Brain microvascular endothelial cell (primary cell): ENCODE measurements around the gene LRTM1.

Experiments used
- DNase-seq: peaks from one replicate; pipeline ENCODE4 v3.0.0-alpha.2; 2020
- H3K27ac ChIP-seq: fragments of 250-450 bp; sonication (Bioruptor Pico); 2 replicates; pipeline ENCODE4 v1.5.1; 2020; ENCODE audit warnings: mild to moderate bottlenecking, moderate library complexity
- H3K27me3 ChIP-seq: fragments of 250-450 bp; sonication (Bioruptor Pico); replicated peaks from 2 replicates; pipeline ENCODE4 v1.5.1; 2020; ENCODE audit warnings: mild to moderate bottlenecking
- H3K36me3 ChIP-seq: fragments of 250-450 bp; sonication (Bioruptor Pico); replicated peaks from 2 replicates; pipeline ENCODE4 v1.5.1; 2020; ENCODE audit warnings: mild to moderate bottlenecking
- H3K4me3 ChIP-seq: 2 replicates; pipeline ENCODE4 v1.5.1; 2011; ENCODE audit warnings: low read depth, mild to moderate bottlenecking, control low read depth, low read length, moderate library complexity
- CTCF ChIP-seq: IDR thresholded peaks from 2 replicates; pipeline ENCODE4 v1.5.1; 2011; ENCODE audit warnings: low read depth, mild to moderate bottlenecking, moderate library complexity, low read length, control low read depth, inconsistent platforms; ENCODE audit errors: missing control alignments
- in situ Hi-C: cut with HindIII; loops from 2 replicates; pipeline ENCODE4 v1.10.0; 2017; ENCODE audit warnings: low sequenced_read_pairs, low pct_ligation_motif_present

LRTM1 gene

GRCh38 chr3:54931182-54931581, 3.3 kb upstream of the LRTM1 start:
- H3K27me3 ChIP-seq = no peaks in the 10 kb centered on the region
- no peak for TF ChIP-seq CTCF
- no peak overlapping the region for H3K27ac ChIP-seq
- no peaks in the 10 kb centered on the region for H3K36me3 ChIP-seq
- in situ Hi-C loops = no loop called here
- H3K4me3 ChIP-seq = no peak overlapping the region
- no peak for DNase-seq

- in situ Hi-C loops = no loop called here
- Histone ChIP-seq H3K36me3 (no peaks in the 10 kb centered on the region), H3K27me3 (no peaks in the 10 kb centered on the region), H3K4me3 (no peak overlapping the region), H3K27ac (no peak overlapping the region)
- TF ChIP-seq CTCF = no peak
- no peak for DNase-seq
Measured at GRCh38 chr3:54918516-54918915, 9.3 kb downstream of the LRTM1 start.

GRCh38 chr3:54917862-54918261, 10.0 kb downstream of the LRTM1 start:
- in situ Hi-C loops = no loop called here
- H3K27me3 ChIP-seq = no peaks in the 10 kb centered on the region
- no peak for TF ChIP-seq CTCF
- DNase-seq = no peak
- H3K4me3 ChIP-seq = no peak overlapping the region
- no peak overlapping the region for H3K27ac ChIP-seq
- H3K36me3 ChIP-seq = no peaks in the 10 kb centered on the region

GRCh38 chr3:54917174-54917573, 10.7 kb downstream of the LRTM1 start:
- TF ChIP-seq CTCF = no peak
- Histone ChIP-seq H3K27me3 (no peaks in the 10 kb centered on the region), H3K36me3 (no peaks in the 10 kb centered on the region), H3K4me3 (no peak overlapping the region), H3K27ac (no peak overlapping the region)
- no peak for DNase-seq
- in situ Hi-C loops = no loop called here

GRCh38 chr3:54916732-54917131, 11.1 kb downstream of the LRTM1 start:
- Histone ChIP-seq H3K4me3 (no peak overlapping the region), H3K27me3 (no peaks in the 10 kb centered on the region), H3K27ac (no peak overlapping the region), H3K36me3 (no peaks in the 10 kb centered on the region)
- in situ Hi-C loops = no loop called here
- TF ChIP-seq CTCF = no peak
- DNase-seq = no peak

GRCh38 chr3:54915976-54916375, 11.9 kb downstream of the LRTM1 start:
- no peaks in the 10 kb centered on the region for H3K27me3 ChIP-seq
- no peak overlapping the region for H3K4me3 ChIP-seq
- H3K27ac ChIP-seq = no peak overlapping the region
- no peaks in the 10 kb centered on the region for H3K36me3 ChIP-seq
- no peak for DNase-seq
- no peak for TF ChIP-seq CTCF
- in situ Hi-C loops = no loop called here
